VCaP (cell line): ENCODE data around the gene RHBDD1.
A peak's percentile ranks its signal among the peaks of the same experiment; 100 is the strongest.

Experiments
- H3K27ac ChIP-seq: fragments of 450-650 bp; 2 replicates; pipeline ENCODE4 v1.5.1; 2017
- TF ChIP-seq, protein P1 (sequence below): fragments of 450-650 bp; conservative IDR thresholded peaks from 2 replicates; pipeline ENCODE4 v1.5.1; 2017; ENCODE audit warnings: mild to moderate bottlenecking, moderate library complexity

RHBDD1 gene

GRCh38 chr2:226977775-226978190, 141.9 kb downstream of the RHBDD1 start:
- no peak overlapping the region for H3K27ac ChIP-seq
- TF ChIP-seq, protein P1, sequence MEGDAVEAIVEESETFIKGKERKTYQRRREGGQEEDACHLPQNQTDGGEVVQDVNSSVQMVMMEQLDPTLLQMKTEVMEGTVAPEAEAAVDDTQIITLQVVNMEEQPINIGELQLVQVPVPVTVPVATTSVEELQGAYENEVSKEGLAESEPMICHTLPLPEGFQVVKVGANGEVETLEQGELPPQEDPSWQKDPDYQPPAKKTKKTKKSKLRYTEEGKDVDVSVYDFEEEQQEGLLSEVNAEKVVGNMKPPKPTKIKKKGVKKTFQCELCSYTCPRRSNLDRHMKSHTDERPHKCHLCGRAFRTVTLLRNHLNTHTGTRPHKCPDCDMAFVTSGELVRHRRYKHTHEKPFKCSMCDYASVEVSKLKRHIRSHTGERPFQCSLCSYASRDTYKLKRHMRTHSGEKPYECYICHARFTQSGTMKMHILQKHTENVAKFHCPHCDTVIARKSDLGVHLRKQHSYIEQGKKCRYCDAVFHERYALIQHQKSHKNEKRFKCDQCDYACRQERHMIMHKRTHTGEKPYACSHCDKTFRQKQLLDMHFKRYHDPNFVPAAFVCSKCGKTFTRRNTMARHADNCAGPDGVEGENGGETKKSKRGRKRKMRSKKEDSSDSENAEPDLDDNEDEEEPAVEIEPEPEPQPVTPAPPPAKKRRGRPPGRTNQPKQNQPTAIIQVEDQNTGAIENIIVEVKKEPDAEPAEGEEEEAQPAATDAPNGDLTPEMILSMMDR, result no peak

GRCh38 chr2:226978300-226978699, 142.4 kb downstream of the RHBDD1 start:
- H3K27ac ChIP-seq, result no peak overlapping the region
- TF ChIP-seq, protein P1, result no peak

DNA sequence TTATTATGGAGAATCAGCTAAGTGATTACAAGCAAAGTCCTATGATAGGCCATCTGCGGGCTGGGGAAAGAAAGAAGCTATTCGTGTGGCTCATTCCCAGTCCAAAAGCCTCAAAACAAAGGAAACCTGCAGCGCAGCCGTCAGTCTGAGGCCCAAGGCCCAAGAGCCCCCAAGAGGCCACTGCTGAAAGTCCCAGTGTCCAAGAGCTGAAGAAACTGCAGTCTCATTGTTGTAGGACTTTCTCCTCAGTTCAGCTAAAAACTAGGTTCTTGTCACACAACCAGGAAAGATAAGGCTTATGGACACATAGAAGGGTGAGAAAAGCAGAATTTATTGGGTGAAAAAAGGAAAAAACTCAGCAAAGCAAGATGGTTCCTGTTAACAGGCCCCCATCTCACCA, 143.2 kb downstream of the RHBDD1 start:
- TF ChIP-seq, protein P1, result no peak
- H3K27ac ChIP-seq, result no peak overlapping the region

DNA sequence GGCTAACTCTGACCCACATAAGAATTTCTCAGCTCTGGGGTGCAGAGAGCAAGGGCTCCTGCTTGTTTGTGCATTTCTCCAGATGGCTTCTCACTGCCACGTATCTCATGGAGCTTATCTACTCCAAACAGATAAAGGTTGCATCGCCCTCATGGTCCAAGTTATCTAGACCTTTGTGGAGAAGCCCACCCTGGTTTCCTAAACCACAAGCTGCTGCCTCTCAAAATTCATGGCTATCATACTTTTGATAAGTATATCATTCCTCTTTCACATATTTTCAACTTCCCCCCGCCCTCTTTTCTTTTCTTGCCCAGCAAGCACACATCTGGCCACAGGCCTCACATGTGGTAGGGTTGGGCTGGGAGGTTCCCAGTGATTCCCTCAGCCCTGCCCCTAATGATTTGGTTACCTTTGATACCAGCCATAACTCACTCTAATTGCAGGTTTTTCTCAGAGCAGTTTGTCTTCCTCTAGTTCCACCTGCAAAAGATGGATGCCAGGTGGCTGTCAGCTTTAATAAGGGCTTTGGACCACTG, 146.0 kb downstream of the RHBDD1 start:
- TF ChIP-seq, protein P1, result no peak
- H3K27ac ChIP-seq, result no peak overlapping the region

DNA sequence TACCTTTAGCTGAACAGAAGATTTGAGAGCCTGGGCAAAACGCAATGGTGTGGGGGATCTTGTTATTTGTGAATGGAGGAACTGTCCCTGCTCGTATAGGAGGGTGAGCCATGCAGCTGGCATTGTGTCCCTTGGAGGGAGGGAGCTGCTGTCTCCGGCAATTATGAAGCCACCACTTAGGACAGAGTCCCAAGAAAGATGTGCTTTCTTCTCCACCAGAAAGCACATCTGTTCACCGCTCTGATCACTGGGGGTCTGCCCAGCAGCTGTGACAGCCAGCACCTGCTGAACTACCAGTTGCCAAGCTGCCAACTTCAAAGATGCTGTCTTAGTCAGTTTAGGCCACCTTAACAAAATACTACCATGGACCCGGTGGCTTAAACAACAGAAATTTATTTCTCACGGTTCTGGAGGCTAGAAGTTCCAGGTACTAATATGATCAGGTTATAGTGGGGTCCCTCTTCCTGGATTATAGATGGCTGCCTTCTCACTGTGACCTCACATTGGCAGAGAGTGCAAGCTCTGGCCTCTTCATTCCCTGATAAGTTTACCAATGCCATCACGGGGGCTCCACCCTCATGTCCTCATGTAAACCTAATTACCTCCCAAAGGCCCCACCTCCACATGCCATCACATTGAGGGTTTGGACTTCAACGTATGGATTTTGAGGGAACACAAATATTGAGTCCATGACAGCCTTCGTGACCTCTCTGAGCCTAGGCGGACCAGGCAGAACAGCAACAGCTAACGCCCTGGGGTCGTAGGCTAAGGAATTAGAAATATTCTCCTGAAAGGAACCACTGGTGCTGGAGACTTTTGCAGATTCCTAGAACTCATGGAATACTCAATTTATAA, 148.3 kb downstream of the RHBDD1 start:
- no peak overlapping the region; the same call in 1 of the 2 replicates for H3K27ac ChIP-seq
- TF ChIP-seq, protein P1, result no peak

GRCh38 chr2:226984750-226985582, 149.1 kb downstream of the RHBDD1 start:
- H3K27ac ChIP-seq, result no peak overlapping the region; the same call in 1 of the 2 replicates
- TF ChIP-seq, protein P1, result peak; percentile 82

GRCh38 chr2:226985583-226985946, 149.7 kb downstream of the RHBDD1 start:
- H3K27ac ChIP-seq, result no peak overlapping the region
- TF ChIP-seq, protein P1, result peak; percentile 43
